ENCODE measurements around the gene SH3BP1. TPM values are rescaled to one million over a fixed set of nuclear protein-coding genes. Genes with fewer than 3 reads are reported as not detected.

The SH3BP1 gene
- total and polyA plus RNA-seq, 2 of the 8 experiments (the other 6 are each of a cell fraction or from before 2014, with no cell fraction given): 23.9 to 40.3 TPM

- Histone ChIP-seq H2AFZ (ENCODE audit: low read length) (no peak overlapping the region), H3K36me3 (ENCODE audit: control insufficient read depth in 2 of 4, insufficient read depth in 4 of 4, low read length in 3 of 4) (no peaks in the 10 kb centered on the region), H4K91ac (replicated peaks; ENCODE audit: insufficient read length, low read length) (no peak overlapping the region), H4K5ac (ENCODE audit: insufficient read length, low read depth, low read length) (no peak overlapping the region), H3K4me1 (replicated peaks in 1 of 4; ENCODE audit: control insufficient read depth in 3 of 4, insufficient read depth in 4 of 4, low read length in 3 of 4) (peaks cover 0 to 19% (median 14%) of the 10 kb centered on the region in 4 experiments; a peak in 6 of 7 replicates), H3K27me3 (replicated peaks in 1 of 4; ENCODE audit: control insufficient read depth in 3 of 4, extremely low read depth in 1 of 4, insufficient read depth in 3 of 4, low read length in 3 of 4) (peaks cover 0 to 2% (median 0%) of the 10 kb centered on the region in 4 experiments; a peak in 1 of 7 replicates), H2AK5ac (ENCODE audit: low read depth, low read length) (no peak overlapping the region), H3K4ac (replicated peaks; ENCODE audit: insufficient read length, low read depth, low read length) (no peak overlapping the region), H3K14ac (ENCODE audit: insufficient read length) (no peak overlapping the region), H2BK20ac (ENCODE audit: low read length) (no peak overlapping the region), H2BK12ac (ENCODE audit: low read depth, low read length) (no peak overlapping the region), H3K9ac (replicated peaks in 1 of 4; ENCODE audit: extremely low read depth in 1 of 4, low read depth in 3 of 4, low read length in 3 of 4) (no peak overlapping the region), H3K79me1 (ENCODE audit: low read depth, low read length) (no peaks in the 10 kb centered on the region), H2BK15ac (ENCODE audit: low read length) (no peak overlapping the region), H3K56ac (replicated peaks; ENCODE audit: insufficient read length, low read depth, low read length) (no peak overlapping the region), H2BK5ac (ENCODE audit: low read depth, low read length) (no peak overlapping the region), H3K4me3 (ENCODE audit: extremely low read depth in 1 of 4, insufficient read depth in 2 of 4, low read depth in 3 of 4, low read length in 4 of 4) (no peak overlapping the region), H2BK120ac (replicated peaks; ENCODE audit: low read depth, low read length) (no peak overlapping the region), H3K9me3 (ENCODE audit: insufficient read depth in 2 of 2, low read depth in 1 of 2, low read length in 1 of 2) (no peaks in the 10 kb centered on the region), H3K27ac (ENCODE audit: low read depth, low read length) (no peak overlapping the region), H3K79me2 (ENCODE audit: control insufficient read depth in 1 of 2, insufficient read depth in 2 of 2, low read length in 2 of 2) (0 out of 4 replicates have a peak, but pooled peaks cover 0 to 2% of the 10 kb centered on the region in 2 experiments), H4K8ac (ENCODE audit: extremely low read depth, insufficient read depth, low read length) (no peak overlapping the region), H3K18ac (ENCODE audit: extremely low read depth, low read length) (no peak overlapping the region), H3K23ac (ENCODE audit: insufficient read length) (no peak overlapping the region), H3K23me2 (ENCODE audit: low read depth, low read length) (peaks cover 2% of the 10 kb centered on the region; the same call in 1 of the 2 replicates), H4K20me1 (replicated peaks in 1 of 2; ENCODE audit: control insufficient read depth in 1 of 2, insufficient read depth in 2 of 2, low read length in 2 of 2) (peaks cover 0 to 4% of the 10 kb centered on the region in 2 experiments), H3K4me2 (ENCODE audit: insufficient read depth in 1 of 2, low read depth in 2 of 2, low read length in 2 of 2) (no peak overlapping the region)
- ChIA-PET POLR2A (ENCODE audit: partially characterized antibody) (interaction anchor here (0.8 to 3.5 kb wide), 4 partner anchors 9 to 39 kb away, joined by 3 to 17 read pairs (median 12); partner anchors contain the start of gene PDXP), CTCF (ENCODE audit: partially characterized antibody) (interaction anchor here (1.4 to 5.0 kb wide), 7 partner anchors 10 to 174 kb away, joined by 3 to 45 read pairs (median 9); partner anchors contain the start of gene PDXP)
- no peak for DNase-seq (ENCODE audit: low read depth in 1 of 2, low spot score in 2 of 2)
- WGBS, 2 experiments (ENCODE audit: extremely low coverage in 1 of 2, insufficient coverage in 1 of 2, insufficient read length in 1 of 2, insufficient replicate concordance in 2 of 2, low coverage in 1 of 2, low lambda C conversion rate in 2 of 2, missing lambda C conversion rate in 1 of 2): 92% methylated on average over 15 of the region's 15 CpGs; no CpG with 5 or more reads in 1 of the 2 experiments
- TF ChIP-seq TBP (IDR thresholded peaks at IDR 0.05; ENCODE audit: low read depth, low read length) (no peak), SIN3A (conservative IDR thresholded peaks at IDR 0.05 in 1 of 2, IDR thresholded peaks at IDR 0.05 in 1 of 2; ENCODE audit: low read depth in 1 of 2, low read length in 2 of 2) (no peak), SP2 (IDR thresholded peaks at IDR 0.05; ENCODE audit: low read length) (no peak), E2F6 (IDR thresholded peaks at IDR 0.05) (no peak), CBX5 (IDR thresholded peaks at IDR 0.05; ENCODE audit: low read depth, low read length) (no peak), MAX (IDR thresholded peaks at IDR 0.05) (no peak), SP1 (IDR thresholded peaks at IDR 0.05; ENCODE audit: low read depth, low read length) (no peak)
- FAIRE-seq: no peak
Observed at GRCh38 chr22:37672206-37672919, 32.9 kb downstream of the SH3BP1 start.

All from H1 (cell line).